GM12872 (cell line): Measurements from ENCODE around the gene STK39.

Source experiments
- TF ChIP-seq, protein P1 (sequence below): IDR thresholded peaks from 3 replicates; pipeline ENCODE4 v1.5.1; 2011; ENCODE audit warnings: low read depth, mild to moderate bottlenecking, low read length, moderate library complexity; ENCODE audit not compliant: insufficient read depth

STK39 gene

DNA sequence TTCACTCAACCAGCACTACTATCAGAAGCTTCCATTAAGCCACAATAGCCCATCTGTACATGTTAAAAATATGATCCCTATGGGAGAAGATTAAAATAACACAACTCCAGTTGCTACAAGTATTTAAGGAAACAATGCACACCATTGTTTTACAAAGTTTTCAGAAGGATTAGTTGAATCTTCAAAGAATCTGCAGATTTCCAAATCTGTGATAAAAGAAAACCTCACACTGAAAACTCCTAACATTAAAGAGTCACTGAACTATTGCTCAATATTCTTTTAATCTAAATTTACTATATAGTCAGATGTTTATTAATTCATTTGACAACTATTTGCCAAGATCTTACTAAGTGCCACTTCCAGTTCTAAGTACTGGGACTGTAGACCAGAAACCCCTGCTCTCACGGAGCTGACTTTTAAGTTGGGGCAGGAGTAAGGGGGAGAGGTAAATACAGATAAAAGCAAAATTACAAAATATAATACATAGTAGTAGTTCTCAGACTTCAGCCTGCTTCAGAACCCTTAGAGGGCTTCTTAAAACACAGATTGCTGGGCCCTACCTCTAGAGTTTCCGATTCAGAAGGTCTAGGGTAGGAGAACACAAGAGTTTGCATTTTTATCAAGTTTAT, 94.4 kb downstream of the STK39 start:
- TF ChIP-seq, protein P1, sequence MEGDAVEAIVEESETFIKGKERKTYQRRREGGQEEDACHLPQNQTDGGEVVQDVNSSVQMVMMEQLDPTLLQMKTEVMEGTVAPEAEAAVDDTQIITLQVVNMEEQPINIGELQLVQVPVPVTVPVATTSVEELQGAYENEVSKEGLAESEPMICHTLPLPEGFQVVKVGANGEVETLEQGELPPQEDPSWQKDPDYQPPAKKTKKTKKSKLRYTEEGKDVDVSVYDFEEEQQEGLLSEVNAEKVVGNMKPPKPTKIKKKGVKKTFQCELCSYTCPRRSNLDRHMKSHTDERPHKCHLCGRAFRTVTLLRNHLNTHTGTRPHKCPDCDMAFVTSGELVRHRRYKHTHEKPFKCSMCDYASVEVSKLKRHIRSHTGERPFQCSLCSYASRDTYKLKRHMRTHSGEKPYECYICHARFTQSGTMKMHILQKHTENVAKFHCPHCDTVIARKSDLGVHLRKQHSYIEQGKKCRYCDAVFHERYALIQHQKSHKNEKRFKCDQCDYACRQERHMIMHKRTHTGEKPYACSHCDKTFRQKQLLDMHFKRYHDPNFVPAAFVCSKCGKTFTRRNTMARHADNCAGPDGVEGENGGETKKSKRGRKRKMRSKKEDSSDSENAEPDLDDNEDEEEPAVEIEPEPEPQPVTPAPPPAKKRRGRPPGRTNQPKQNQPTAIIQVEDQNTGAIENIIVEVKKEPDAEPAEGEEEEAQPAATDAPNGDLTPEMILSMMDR, result no peak

DNA sequence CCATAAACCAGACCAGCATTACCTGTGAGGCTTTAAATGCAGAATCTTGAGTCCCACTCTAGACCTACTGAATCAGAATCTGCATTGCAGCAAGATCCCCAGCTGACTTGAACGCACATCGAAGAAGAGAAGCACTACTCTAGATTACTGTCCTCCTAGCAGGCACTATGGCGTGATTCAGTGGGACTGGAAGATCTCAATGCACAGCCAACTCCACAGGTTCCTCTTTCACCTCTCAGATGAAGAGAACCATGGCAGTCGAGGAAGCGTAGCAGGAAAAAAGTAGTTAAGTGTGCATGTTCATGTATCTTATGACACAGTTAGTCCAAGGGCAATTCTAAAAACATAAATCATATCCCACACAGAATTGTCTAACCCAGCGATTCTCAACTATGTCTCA, 97.4 kb downstream of the STK39 start:
- TF ChIP-seq, protein P1, result no peak

DNA sequence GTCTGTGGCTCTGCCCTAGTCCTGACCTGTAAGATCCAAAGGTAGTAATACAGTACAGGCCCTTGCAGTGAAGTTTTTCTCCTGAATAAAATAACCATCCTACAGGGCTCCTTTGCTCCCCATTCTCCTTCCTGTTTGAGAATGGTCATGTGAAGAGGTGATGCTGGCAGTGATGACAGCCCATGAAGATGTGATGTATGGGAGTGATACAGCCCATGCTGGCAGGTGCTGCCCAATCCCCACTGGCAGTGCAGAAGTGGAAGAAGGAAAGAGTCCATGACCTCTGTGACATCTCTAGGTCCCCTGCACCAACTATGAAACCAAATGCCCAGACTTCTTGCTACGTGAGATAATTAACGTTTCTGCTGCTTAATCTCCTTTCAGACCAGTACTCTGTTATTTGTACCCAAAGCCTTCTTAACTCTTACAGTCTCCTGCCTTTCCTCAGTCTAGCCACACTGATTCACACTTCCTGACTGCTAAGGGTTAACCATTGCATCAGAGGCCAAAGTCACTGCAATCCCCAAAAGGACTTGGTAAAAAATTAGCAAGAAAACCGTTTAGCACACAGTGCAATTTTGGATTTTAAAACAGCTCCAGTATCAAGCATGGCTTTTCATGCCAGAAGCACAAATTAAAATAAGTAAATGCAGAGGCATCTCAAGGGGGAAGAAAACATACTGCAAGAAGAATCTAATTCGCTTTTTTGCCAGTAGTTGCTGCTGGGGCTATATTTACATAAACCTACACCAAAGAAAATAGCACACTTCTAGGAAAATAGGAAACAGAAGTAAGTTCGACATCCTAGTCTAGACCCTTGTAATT, 98.0 kb downstream of the STK39 start:
- TF ChIP-seq, protein P1, result no peak

DNA sequence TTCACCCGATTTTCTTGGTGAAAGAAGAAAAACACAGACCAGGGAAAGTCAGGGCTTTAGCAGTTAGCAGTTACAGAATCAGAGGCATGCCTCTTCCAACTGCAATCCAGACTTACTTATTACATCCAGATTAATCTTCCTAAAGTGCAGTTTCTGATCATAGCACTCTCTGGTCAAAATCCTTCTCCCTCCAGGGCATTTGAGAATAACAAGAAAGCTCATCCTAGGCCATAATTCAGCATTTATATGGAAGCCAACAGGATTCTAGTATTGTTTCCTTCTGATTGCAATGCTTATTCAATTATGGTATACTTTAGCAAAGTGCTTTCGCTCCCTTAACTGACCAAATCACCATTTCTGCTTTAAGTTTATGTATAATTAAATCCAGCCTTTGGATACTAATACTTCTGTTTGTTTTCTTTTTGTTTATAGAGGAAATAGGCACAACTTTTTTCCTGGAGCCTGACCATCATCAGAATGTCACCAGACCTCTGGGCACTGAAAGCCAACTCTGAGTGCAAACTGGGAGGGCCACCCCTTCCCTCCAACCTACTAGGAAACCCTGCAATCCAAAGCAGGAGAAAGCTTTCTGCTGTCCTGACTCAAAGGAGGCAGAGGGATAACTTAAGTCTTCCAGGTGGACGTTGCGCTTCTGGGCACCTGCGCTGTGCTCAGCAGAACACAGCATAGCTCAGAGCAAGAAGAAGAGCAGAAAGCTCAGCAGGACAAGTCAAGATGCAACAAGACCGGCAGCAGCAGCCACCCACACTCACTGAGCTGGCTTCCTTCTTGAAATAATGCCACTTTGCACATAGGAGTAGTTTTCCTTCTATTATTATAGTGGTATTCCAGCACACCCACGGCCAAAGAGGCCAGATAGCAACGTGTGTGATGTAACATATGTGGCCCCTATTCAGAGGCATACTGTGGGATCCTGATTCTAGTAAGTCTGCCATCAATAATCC, 99.3 kb downstream of the STK39 start:
- TF ChIP-seq, protein P1, result no peak

DNA sequence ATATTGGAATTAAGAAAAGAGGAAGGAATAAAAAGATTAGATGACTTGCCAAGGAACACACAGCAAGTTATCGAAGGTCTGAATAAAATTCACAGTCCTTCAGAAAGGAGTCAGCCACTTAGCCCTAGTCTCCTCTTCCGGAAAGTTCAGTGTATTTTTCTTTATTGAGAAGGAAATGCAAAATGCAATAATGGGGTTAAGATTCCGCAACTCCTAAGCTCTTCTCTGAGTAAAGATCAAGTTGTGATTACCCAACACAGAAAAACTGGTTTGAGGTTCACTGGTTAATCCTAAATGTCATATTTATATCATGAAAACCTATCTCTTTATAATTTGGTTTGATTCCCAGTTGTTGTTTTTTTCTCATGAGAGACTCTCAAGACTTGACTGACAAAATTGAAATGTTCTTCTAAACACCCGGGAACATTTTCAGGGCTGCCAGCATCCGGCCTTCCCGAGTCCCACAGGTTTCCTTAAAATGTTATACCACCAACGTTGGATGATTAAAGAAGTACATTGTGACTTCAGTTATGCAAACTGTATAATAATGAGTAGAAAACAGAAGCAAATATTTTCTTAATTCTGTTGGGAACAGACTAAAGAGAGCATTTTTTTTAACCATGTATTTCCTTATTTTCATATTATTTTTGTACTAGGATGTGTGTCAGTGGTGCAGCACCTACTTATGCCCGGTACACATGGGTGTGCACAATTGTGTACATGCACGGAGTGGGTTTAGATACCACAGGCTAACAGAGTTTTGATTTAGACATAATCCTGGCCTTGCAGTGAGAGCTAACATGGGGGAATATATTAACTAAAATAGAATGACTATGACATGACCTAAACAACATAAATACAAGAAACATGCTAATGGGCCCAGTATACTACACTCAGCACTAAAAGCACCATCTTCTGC, 100.2 kb downstream of the STK39 start:
- TF ChIP-seq, protein P1, result no peak

DNA sequence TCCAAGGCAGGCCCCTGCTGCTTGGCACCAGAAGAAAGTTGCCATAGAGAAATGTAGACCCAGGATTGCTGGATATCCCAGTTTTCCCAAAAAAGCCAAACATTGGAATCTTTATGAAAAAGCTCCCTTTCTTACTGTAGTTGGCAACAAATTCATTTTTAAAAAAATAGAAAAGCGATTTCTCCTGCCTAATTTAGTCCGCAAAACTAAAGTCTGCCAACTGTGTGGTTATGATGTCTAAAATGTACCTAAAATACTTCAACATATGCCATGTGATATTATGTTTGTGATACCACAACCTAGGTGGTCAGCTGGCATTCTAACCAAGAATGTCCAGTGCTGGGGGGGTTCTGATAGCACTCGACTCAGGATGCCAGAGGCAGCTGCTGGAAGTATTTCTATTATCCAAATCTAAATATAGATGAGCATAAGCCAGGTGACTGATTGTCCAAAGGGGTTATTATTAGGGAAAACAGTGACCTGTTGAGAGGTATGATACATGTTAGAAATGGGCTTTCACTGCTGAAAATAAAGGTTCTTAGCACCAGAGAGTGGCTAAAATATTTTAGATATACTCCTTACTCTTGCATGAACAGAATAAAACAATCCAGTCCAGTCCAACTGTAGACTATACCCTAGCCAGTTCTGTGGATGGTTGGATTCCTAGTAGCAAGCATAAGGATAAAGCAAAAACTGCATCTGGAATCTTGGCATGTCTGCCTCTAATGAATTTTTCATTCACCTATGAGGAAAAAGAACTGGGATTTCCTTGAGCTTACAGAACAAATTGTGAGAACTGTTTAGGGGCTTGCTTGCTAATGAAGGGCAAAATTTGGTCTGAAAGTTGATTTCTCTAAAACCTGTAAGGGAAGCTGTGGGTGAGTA, 101.7 kb downstream of the STK39 start:
- TF ChIP-seq, protein P1, result no peak
